B cell (primary cell): ENCODE measurements around the gene ADARB2. TPM values are rescaled to one million over a fixed set of nuclear protein-coding genes. Genes with fewer than 3 reads are reported as not detected.

ENCODE experiments used
- ATAC-seq: fragments of 200-7000 bp; cut with Tn5 transposase; one replicate; pipeline ENCODE4 v1.10.0; 2021; ENCODE audit warnings: low read depth, mild to moderate bottlenecking, moderate number of reproducible peaks, moderate library complexity
- CTCF ChIA-PET: fragments of 350-600 bp; sonication (Branson Sonifier 250); formaldehyde crosslinking; loops from one replicate; lab custom pipeline; 2021; ENCODE audit warnings: antibody characterized with exemption, inconsistent platforms; lab: Charles Lee
- POLR2A ChIA-PET: fragments of 350-600 bp; sonication (Branson Sonifier 250); formaldehyde crosslinking; loops from one replicate; lab custom pipeline; 2021; ENCODE audit warnings: antibody characterized with exemption; lab: Charles Lee
- DNase-seq: peaks from one replicate; pipeline ENCODE4 v3.0.0; 2013
- H2AFZ ChIP-seq: 2 replicates; pipeline ENCODE4 v1.6.1; 2012; ENCODE audit warnings: mild to moderate bottlenecking, low read depth, low read length; ENCODE audit not compliant: insufficient read depth, poor library complexity, severe bottlenecking
- H3K27ac ChIP-seq, 2 donors: 1 replicate in 1 of 2; 2 replicates in 1 of 2; pipeline ENCODE4 v1.5.1; 2012 to 2013; ENCODE audit warnings: low read length in 2 of 2, mild to moderate bottlenecking in 2 of 2, moderate library complexity in 1 of 2
- H3K27me3 ChIP-seq, 4 experiments: fragments of 200-600 bp in 1 of 4; sonication (generic) in 1 of 4; replicated peaks in 1 of 4; 1 replicate in 2 of 4; 2 replicates in 2 of 4; pipeline versions ENCODE4 v1.6.1 to v1.7.0; 2013 to 2016; ENCODE audit warnings: low read length in 3 of 4, mild to moderate bottlenecking in 2 of 4, mixed read lengths in 1 of 4, moderate library complexity in 1 of 4; ENCODE audit not compliant: insufficient read depth in 4 of 4, control insufficient read depth in 3 of 4; ENCODE audit errors: control extremely low read depth in 1 of 4
- H3K36me3 ChIP-seq, 2 experiments: replicated peaks in 1 of 2; 1 replicate in 1 of 2; 2 replicates in 1 of 2; pipeline versions ENCODE4 v1.6.1 to v1.7.1; 2013; ENCODE audit warnings: low read length in 1 of 2; ENCODE audit not compliant: insufficient read depth in 2 of 2, control insufficient read depth in 1 of 2; ENCODE audit errors: control extremely low read depth in 1 of 2, extremely low read depth in 1 of 2
- H3K4me1 ChIP-seq, 2 donors: fragments of 200-600 bp in 1 of 2; sonication (generic) in 1 of 2; 1 replicate in 1 of 2; 2 replicates in 1 of 2; pipeline versions ENCODE4 v1.5.1 to v1.6.1; 2013 to 2017; ENCODE audit warnings: low read length in 2 of 2; ENCODE audit not compliant: control insufficient read depth in 2 of 2, insufficient read depth in 2 of 2
- H3K4me2 ChIP-seq: replicated peaks from 2 replicates; pipeline ENCODE3; 2012; ENCODE audit warnings: mild to moderate bottlenecking, low read depth, low read length; ENCODE audit not compliant: poor library complexity, severe bottlenecking
- H3K4me3 ChIP-seq, 5 experiments: fragments of 200-600 bp in 1 of 5; sonication (generic) in 1 of 5; 1 replicate in 3 of 5; 2 replicates in 2 of 5; pipeline versions ENCODE4 v1.5.1 to v1.7.0; 2011 to 2016; ENCODE audit warnings: low read length in 4 of 5, mild to moderate bottlenecking in 4 of 5, low read depth in 2 of 5, control low read depth in 1 of 5, moderate library complexity in 1 of 5; ENCODE audit not compliant: insufficient read depth in 1 of 5; ENCODE audit errors: control extremely low read depth in 1 of 5, extremely low read depth in 1 of 5
- H3K79me2 ChIP-seq: fragments of 200-600 bp; sonication (generic); one replicate; pipeline ENCODE4 v1.6.0; 2016; ENCODE audit warnings: low read length; ENCODE audit not compliant: control insufficient read depth, insufficient read depth
- H3K9ac ChIP-seq: fragments of 200-600 bp; sonication (generic); 2 replicates; pipeline ENCODE4 v1.6.1; 2017; ENCODE audit warnings: mild to moderate bottlenecking, low read length, moderate library complexity
- H3K9me3 ChIP-seq, 3 donors: one replicate each; pipeline versions ENCODE4 v1.6.1 to v1.7.1; 2013; ENCODE audit warnings: low read length in 2 of 3; ENCODE audit not compliant: control insufficient read depth in 2 of 3, insufficient read depth in 1 of 3; ENCODE audit errors: control extremely low read depth in 1 of 3
- H4K20me1 ChIP-seq: 2 replicates; pipeline ENCODE4 v1.6.0; 2012; ENCODE audit warnings: mild to moderate bottlenecking, low read length; ENCODE audit not compliant: insufficient read depth, control insufficient read depth, poor library complexity, severe bottlenecking
- H3K27ac Mint-ChIP-seq: one replicate; pipeline ENCODE4 v1.8.0; 2021; ENCODE audit warnings: mixed read lengths
- H3K27me3 Mint-ChIP-seq: one replicate; pipeline ENCODE4 v1.8.0; 2021; ENCODE audit warnings: mixed read lengths
- H3K4me1 Mint-ChIP-seq: one replicate; pipeline ENCODE4 v1.8.0; 2021; ENCODE audit warnings: mixed read lengths
- H3K4me3 Mint-ChIP-seq: one replicate; pipeline ENCODE4 v1.8.0; 2021; ENCODE audit warnings: mixed read lengths
- H3K9me3 Mint-ChIP-seq: one replicate; pipeline ENCODE4 v1.8.0; 2022; ENCODE audit warnings: mixed read lengths; ENCODE audit not compliant: insufficient read depth
- EZH2 ChIP-seq: IDR thresholded peaks from 2 replicates; pipeline ENCODE4 v1.6.1; 2012; ENCODE audit warnings: borderline replicate concordance, low read depth, mild to moderate bottlenecking, moderate library complexity, low read length; ENCODE audit not compliant: insufficient read depth, poor library complexity, severe bottlenecking
- WGBS: methylation state at CpG from one replicate; pipeline ENCODE4 v1.1.5; 2013; ENCODE audit warnings: missing lambda C conversion rate; ENCODE audit not compliant: insufficient coverage; 5-methylcytosine and 5-hydroxymethylcytosine counted together
- intact Hi-C: fragments of 100-400 bp; cut with micrococcal nuclease; formaldehyde crosslinking; loops from one replicate; pipeline ENCODE4 v1.10.0; 2022
- polyA plus RNA-seq: library from polyadenylated mRNA; depleted of rRNA; stranded (reverse); fragments of >200 nt; gene quantifications from 2 replicates; pipeline ENCODE4 v1.2.3, GENCODE V29; 2012
- total RNA-seq, 2 donors: library from RNA; stranded (reverse); fragments of 120-200 nt in 1 of 2; gene quantifications; 1 replicate in 1 of 2; 2 replicates in 1 of 2; pipeline versions ENCODE4 v1.2.3 to v1.2.4, GENCODE V29; 2013 to 2022
- TF ChIP-seq, protein P1 (sequence below): fragments of 200-600 bp; IDR thresholded peaks from one replicate; pipeline ENCODE4 v1.8.0; 2022; ENCODE audit warnings: antibody characterized with exemption, mild to moderate bottlenecking

The ADARB2 gene
- total and polyA plus RNA-seq, 2 donors (not counting 1 experiment from before 2014, with no cell fraction given): 0.13 to 0.96 TPM

DNA sequence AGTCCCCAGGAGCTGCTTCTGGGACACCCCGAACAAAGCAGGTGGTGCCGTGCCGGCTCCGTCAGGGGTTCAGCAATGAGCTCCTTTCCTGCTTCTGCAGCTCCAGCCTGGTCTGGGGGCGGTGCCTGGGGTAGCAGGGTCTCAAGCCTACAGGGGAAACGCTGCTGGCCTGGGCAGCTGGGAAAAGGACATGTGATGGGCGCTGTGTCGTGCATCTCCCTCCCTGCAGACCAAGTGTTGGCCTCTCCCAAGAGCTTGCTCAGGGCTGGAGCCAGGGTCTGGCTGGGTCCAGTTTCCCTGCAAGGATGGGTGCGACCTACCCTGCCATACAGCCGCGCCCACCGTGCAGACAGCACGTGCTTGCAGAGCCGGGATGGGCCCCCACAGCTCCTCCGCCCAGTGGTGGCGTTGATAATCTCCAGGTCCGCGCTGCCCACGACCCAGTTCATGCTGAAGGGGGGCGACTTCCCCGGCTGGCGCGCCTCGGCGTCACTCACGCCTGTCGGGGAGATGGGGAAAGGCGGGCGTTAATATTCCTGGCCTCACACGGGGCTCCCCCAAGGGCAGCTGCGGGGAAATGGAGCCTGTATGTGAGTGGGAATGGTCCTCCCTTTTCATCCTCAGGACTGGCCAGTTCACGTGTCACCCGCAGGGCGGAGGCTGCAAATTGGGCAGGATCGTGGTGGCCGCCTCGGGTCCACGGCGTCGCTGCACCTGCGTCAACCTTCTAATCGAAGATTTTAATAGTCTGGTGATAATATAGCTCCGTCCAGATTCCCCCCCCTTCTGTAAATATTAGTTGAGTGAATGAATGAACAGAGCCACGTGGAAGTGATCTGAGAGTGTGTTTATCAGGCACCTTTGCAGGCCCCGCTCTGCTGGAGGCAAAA, 552.5 kb downstream of the ADARB2 start:
- no peak overlapping the region for H3K4me3 ChIP-seq
- H3K9ac ChIP-seq: no peak overlapping the region
- H3K4me3 Mint-ChIP-seq: no peak overlapping the region
- no peaks in the 10 kb centered on the region for H3K4me1 Mint-ChIP-seq
- H3K9me3 ChIP-seq: peaks cover 0 to 5% (median 0%) of the 10 kb centered on the region in 3 donors
- no peak for DNase-seq
- TF ChIP-seq, protein P1, sequence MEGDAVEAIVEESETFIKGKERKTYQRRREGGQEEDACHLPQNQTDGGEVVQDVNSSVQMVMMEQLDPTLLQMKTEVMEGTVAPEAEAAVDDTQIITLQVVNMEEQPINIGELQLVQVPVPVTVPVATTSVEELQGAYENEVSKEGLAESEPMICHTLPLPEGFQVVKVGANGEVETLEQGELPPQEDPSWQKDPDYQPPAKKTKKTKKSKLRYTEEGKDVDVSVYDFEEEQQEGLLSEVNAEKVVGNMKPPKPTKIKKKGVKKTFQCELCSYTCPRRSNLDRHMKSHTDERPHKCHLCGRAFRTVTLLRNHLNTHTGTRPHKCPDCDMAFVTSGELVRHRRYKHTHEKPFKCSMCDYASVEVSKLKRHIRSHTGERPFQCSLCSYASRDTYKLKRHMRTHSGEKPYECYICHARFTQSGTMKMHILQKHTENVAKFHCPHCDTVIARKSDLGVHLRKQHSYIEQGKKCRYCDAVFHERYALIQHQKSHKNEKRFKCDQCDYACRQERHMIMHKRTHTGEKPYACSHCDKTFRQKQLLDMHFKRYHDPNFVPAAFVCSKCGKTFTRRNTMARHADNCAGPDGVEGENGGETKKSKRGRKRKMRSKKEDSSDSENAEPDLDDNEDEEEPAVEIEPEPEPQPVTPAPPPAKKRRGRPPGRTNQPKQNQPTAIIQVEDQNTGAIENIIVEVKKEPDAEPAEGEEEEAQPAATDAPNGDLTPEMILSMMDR: no peak
- TF ChIP-seq EZH2: no peak
- no peak for ATAC-seq
- no peak overlapping the region for H3K27ac Mint-ChIP-seq
- no peaks in the 10 kb centered on the region for H3K4me1 ChIP-seq
- no peak overlapping the region for H2AFZ ChIP-seq
- no peak overlapping the region for H3K27ac ChIP-seq
- 76% methylated on average over 27 of the region's 45 CpGs for WGBS
- H3K9me3 Mint-ChIP-seq: no peaks in the 10 kb centered on the region
- H3K36me3 ChIP-seq: no peaks in the 10 kb centered on the region
- ChIA-PET POLR2A (no interaction called here), CTCF (no interaction called here)
- no peaks in the 10 kb centered on the region for H4K20me1 ChIP-seq
- H3K27me3 Mint-ChIP-seq: peaks cover 9% of the 10 kb centered on the region
- H3K79me2 ChIP-seq: no peaks in the 10 kb centered on the region
- peaks cover 0 to 3% (median 0%) of the 10 kb centered on the region in 4 experiments for H3K27me3 ChIP-seq
- H3K4me2 ChIP-seq: no peak overlapping the region
- intact Hi-C loops: no loop called here

DNA sequence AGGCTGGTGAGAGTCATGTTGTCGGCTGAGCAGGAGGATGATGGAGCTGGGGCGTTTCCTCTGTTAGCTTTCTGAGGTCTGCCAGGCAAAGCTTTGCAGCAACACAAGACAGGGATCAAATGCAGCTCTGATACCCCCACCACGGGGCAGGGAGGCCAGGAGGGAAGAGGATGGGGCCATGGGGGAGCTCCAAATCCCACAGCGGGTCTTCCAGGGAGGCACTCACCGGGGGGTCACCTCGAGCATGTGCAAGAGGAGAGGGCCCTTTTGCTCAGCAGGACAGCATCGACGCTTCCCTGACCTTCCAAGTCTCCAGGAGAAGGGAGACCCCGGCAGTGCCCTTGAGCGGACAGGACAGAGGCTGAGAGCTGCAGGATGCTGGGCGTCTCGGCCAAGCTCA, 553.6 kb downstream of the ADARB2 start:
- intact Hi-C loops: no loop called here
- H3K4me3 Mint-ChIP-seq: no peak overlapping the region
- no peak overlapping the region for H3K27ac ChIP-seq
- no peaks in the 10 kb centered on the region for H3K36me3 ChIP-seq
- ChIA-PET CTCF (no interaction called here), POLR2A (no interaction called here)
- DNase-seq (no peak), ATAC-seq (no peak)
- peaks cover 9% of the 10 kb centered on the region for H3K27me3 Mint-ChIP-seq
- no peak overlapping the region for H3K4me2 ChIP-seq
- H3K4me3 ChIP-seq: no peak overlapping the region
- TF ChIP-seq, protein P1: no peak
- TF ChIP-seq EZH2: no peak
- H3K4me1 Mint-ChIP-seq: no peaks in the 10 kb centered on the region
- H2AFZ ChIP-seq: no peak overlapping the region
- no peaks in the 10 kb centered on the region for H3K79me2 ChIP-seq
- H3K27ac Mint-ChIP-seq: no peak overlapping the region
- H3K9me3 ChIP-seq: peaks cover 0 to 5% (median 0%) of the 10 kb centered on the region in 3 donors
- WGBS: 64% methylated on average over 12 of the region's 12 CpGs
- H3K4me1 ChIP-seq: no peaks in the 10 kb centered on the region
- H4K20me1 ChIP-seq: no peaks in the 10 kb centered on the region
- peaks cover 0 to 3% (median 0%) of the 10 kb centered on the region in 4 experiments for H3K27me3 ChIP-seq
- H3K9ac ChIP-seq: no peak overlapping the region
- no peaks in the 10 kb centered on the region for H3K9me3 Mint-ChIP-seq
